Stimulated activated CD8-positive, alpha-beta memory T cell treated with anti-CD3 and anti-CD28 coated beads, Interleukin-7, amount 100 ng/mL, for 4 hours (primary cell): ENCODE data around the gene SLC39A11.
"Not testable (repeated sequence)": the region's sequence is repeated elsewhere in the genome, so short reads cannot be mapped to it uniquely, and the experiment has no call there.

Experiments
- DNase-seq, 2 donors: peaks; one replicate each; pipeline ENCODE4 v3.0.0-alpha.2; 2020; ENCODE audit warnings: low read depth in 2 of 2

The SLC39A11 gene

GRCh38 chr17:72833128-72833765, 259.2 kb downstream of the SLC39A11 start:
- DNase-seq, result no peak

- DNase-seq, result no peak
Measured at GRCh38 chr17:72832306-72832705, 260.2 kb downstream of the SLC39A11 start.

GRCh38 chr17:72829883-72830282, 262.6 kb downstream of the SLC39A11 start:
- no peak for DNase-seq

- DNase-seq, result no peak
Measured at GRCh38 chr17:72826602-72827001, 265.9 kb downstream of the SLC39A11 start.

- DNase-seq, result not testable (repeated sequence)
Measured at GRCh38 chr17:72826059-72826458, 266.4 kb downstream of the SLC39A11 start.

GRCh38 chr17:72825218-72825617, 267.3 kb downstream of the SLC39A11 start:
- no peak for DNase-seq

- not testable (repeated sequence) for DNase-seq
Measured at GRCh38 chr17:72824267-72824666, 268.2 kb downstream of the SLC39A11 start.

GRCh38 chr17:72822358-72823023, 270.0 kb downstream of the SLC39A11 start:
- DNase-seq, result no peak

- DNase-seq, result no peak
Measured at GRCh38 chr17:72816406-72816805, 276.1 kb downstream of the SLC39A11 start.

- DNase-seq, result no peak
Measured at GRCh38 chr17:72813481-72813880, 279.0 kb downstream of the SLC39A11 start.

- DNase-seq, result no peak
Measured at GRCh38 chr17:72812823-72813222, 279.7 kb downstream of the SLC39A11 start.

GRCh38 chr17:72811976-72812687, 280.4 kb downstream of the SLC39A11 start:
- no peak for DNase-seq

- no peak for DNase-seq
Measured at GRCh38 chr17:72810991-72811508, 281.4 kb downstream of the SLC39A11 start.

- DNase-seq, result no peak
Measured at GRCh38 chr17:72806011-72806410, 286.5 kb downstream of the SLC39A11 start.

- DNase-seq, result no peak
Measured at GRCh38 chr17:72804949-72805707, 287.4 kb downstream of the SLC39A11 start.

GRCh38 chr17:72802726-72803125, 289.8 kb downstream of the SLC39A11 start:
- DNase-seq, result no peak

GRCh38 chr17:72797142-72797541, 295.3 kb downstream of the SLC39A11 start:
- DNase-seq, result no peak

GRCh38 chr17:72795941-72796340, 296.5 kb downstream of the SLC39A11 start:
- DNase-seq, result no peak

- no peak for DNase-seq
Measured at GRCh38 chr17:72794152-72794551, 298.3 kb downstream of the SLC39A11 start.

GRCh38 chr17:72792771-72793170, 299.7 kb downstream of the SLC39A11 start:
- DNase-seq, result no peak

- no peak for DNase-seq
Measured at GRCh38 chr17:72790190-72790589, 302.3 kb downstream of the SLC39A11 start.

- no peak for DNase-seq
Measured at GRCh38 chr17:72789711-72790110, 302.8 kb downstream of the SLC39A11 start.
